Activated CD8-positive, alpha-beta T cell treated with anti-CD3 and anti-CD28 coated beads for 36 hours (primary cell): Measurements from ENCODE around the gene PIP5K1C. TPM values are rescaled to one million over a fixed set of nuclear protein-coding genes. Genes with fewer than 3 reads are reported as not detected.

Experiments used
- ATAC-seq: fragments of 200-7000 bp; cut with Tn5 transposase; one replicate; pipeline ENCODE4 v1.10.0; 2021; ENCODE audit warnings: mild to moderate bottlenecking, moderate library complexity
- CTCF ChIA-PET: fragments of 350-600 bp; sonication (Branson Sonifier 250); formaldehyde crosslinking; loops from one replicate; lab custom pipeline; 2021; ENCODE audit warnings: antibody characterized with exemption; lab: Charles Lee
- POLR2A ChIA-PET: fragments of 350-600 bp; sonication (Branson Sonifier 250); formaldehyde crosslinking; loops from one replicate; lab custom pipeline; 2021; ENCODE audit warnings: antibody characterized with exemption; lab: Charles Lee
- DNase-seq: peaks from one replicate; pipeline ENCODE4 v3.0.0-alpha.2; 2020
- H3K27ac Mint-ChIP-seq: one replicate; pipeline ENCODE4 v1.8.0; 2021; ENCODE audit warnings: mild to moderate bottlenecking, mixed read lengths
- H3K27me3 Mint-ChIP-seq: one replicate; pipeline ENCODE4 v1.8.0; 2021; ENCODE audit warnings: mixed read lengths
- H3K36me3 Mint-ChIP-seq: one replicate; pipeline ENCODE4 v1.8.0; 2021; ENCODE audit warnings: low read depth, mixed read lengths
- H3K4me1 Mint-ChIP-seq: one replicate; pipeline ENCODE4 v1.8.0; 2021; ENCODE audit warnings: low read depth, mixed read lengths
- H3K4me3 Mint-ChIP-seq: one replicate; pipeline ENCODE4 v1.8.0; 2021; ENCODE audit warnings: mild to moderate bottlenecking, moderate library complexity, mixed read lengths
- H3K9me3 Mint-ChIP-seq: one replicate; pipeline ENCODE4 v1.8.0; 2021; ENCODE audit warnings: mixed read lengths
- CTCF ChIP-seq: fragments of 200-600 bp; IDR thresholded peaks from one replicate; pipeline ENCODE4 v1.8.0; 2022; ENCODE audit warnings: antibody characterized with exemption, mild to moderate bottlenecking
- intact Hi-C: fragments of 100-400 bp; cut with micrococcal nuclease; formaldehyde crosslinking; loops from one replicate; pipeline ENCODE4 v1.10.0; 2022
- total RNA-seq, 2 experiments: library from RNA; stranded (reverse); gene quantifications; one replicate each; pipeline ENCODE4 v1.2.3, GENCODE V29; 2021

Gene PIP5K1C
- total RNA-seq, 2 experiments from 2014 or later = 20.4 to 22.2 TPM

- Mint-ChIP-seq H3K36me3 (peaks cover 6% of the 10 kb centered on the region), H3K9me3 (no peaks in the 10 kb centered on the region), H3K4me1 (peaks cover 11% of the 10 kb centered on the region), H3K27ac (no peak overlapping the region), H3K27me3 (no peaks in the 10 kb centered on the region), H3K4me3 (no peak overlapping the region)
- ChIA-PET CTCF (interaction anchor here (0.7 to 4.1 kb wide), 5 partner anchors 27 to 74 kb away, joined by 3 to 16 read pairs (median 3); partner anchors contain the start of gene GIPC3), POLR2A (interaction anchor here (0.6 kb wide), 1 partner anchor 143 kb away, joined by 3 read pairs; the partner anchor contains the start of gene MRPL54)
- TF ChIP-seq CTCF = peak; percentile 30
- intact Hi-C loops = no loop called here
- ATAC-seq (no peak), DNase-seq (no peak)
Observed at GRCh38 chr19:3618811-3619630, 81.2 kb downstream of the PIP5K1C start.

- Mint-ChIP-seq H3K27me3 (no peaks in the 10 kb centered on the region), H3K4me1 (peaks cover 9% of the 10 kb centered on the region), H3K4me3 (no peak overlapping the region), H3K9me3 (no peaks in the 10 kb centered on the region), H3K36me3 (peaks cover 6% of the 10 kb centered on the region), H3K27ac (no peak overlapping the region)
- peak; percentile 62 for DNase-seq
- ATAC-seq = peak; percentile 78
- ChIA-PET POLR2A (interaction anchor here (0.6 kb wide), 2 partner anchors 144 to 1297 kb away, joined by 3 read pairs; partner anchors contain the start of gene MRPL54), CTCF (interaction anchor here (0.7 to 4.1 kb wide), 5 partner anchors 26 to 73 kb away, joined by 3 to 16 read pairs (median 3); partner anchors contain the start of gene GIPC3)
- intact Hi-C loops = no loop called here
- TF ChIP-seq CTCF = peak; percentile 98
Observed at GRCh38 chr19:3618144-3618810, 82.0 kb downstream of the PIP5K1C start.

- CTCF ChIA-PET = interaction anchor here (0.6 to 4.1 kb wide), 3 partner anchors 32 to 80 kb away, joined by 3 to 16 read pairs (median 4); partner anchors contain the start of gene GIPC3
- intact Hi-C loops = no loop called here
- no peak overlapping the region for H3K4me3 Mint-ChIP-seq
Observed at GRCh38 chr19:3617463-3617862, 82.8 kb downstream of the PIP5K1C start.

GRCh38 chr19:3615524-3616135 lies 84.6 kb downstream of the PIP5K1C start:
- ChIA-PET CTCF (interaction anchor here (4.1 kb wide), 1 partner anchor 31 kb away, joined by 16 read pairs; the partner anchor contains the start of gene GIPC3), POLR2A (no interaction called here)
- intact Hi-C loops = no loop called here
- Mint-ChIP-seq H3K27me3 (no peaks in the 10 kb centered on the region), H3K27ac (no peak overlapping the region), H3K9me3 (no peaks in the 10 kb centered on the region), H3K4me3 (no peak overlapping the region), H3K4me1 (peaks cover 9% of the 10 kb centered on the region), H3K36me3 (peaks cover 6% of the 10 kb centered on the region)
- no peak for ATAC-seq
- TF ChIP-seq CTCF = no peak
- no peak for DNase-seq

More at GRCh38 chr19:3617463-3617862, 82.8 kb downstream of the PIP5K1C start:
- DNase-seq (peak; percentile 32), ATAC-seq (peak; percentile 65)
- Mint-ChIP-seq H3K9me3 (no peaks in the 10 kb centered on the region), H3K4me1 (peaks cover 9% of the 10 kb centered on the region), H3K27me3 (no peaks in the 10 kb centered on the region), H3K27ac (no peak overlapping the region), H3K36me3 (peaks cover 4% of the 10 kb centered on the region)
- POLR2A ChIA-PET = interaction anchor here (0.6 kb wide), 1 partner anchor 1297 kb away, joined by 3 read pairs; no protein-coding TSS in a partner anchor
- TF ChIP-seq CTCF = no peak
